ENCODE data around the gene PRKAG2. TPM values are rescaled to one million over a fixed set of nuclear protein-coding genes. Genes with fewer than 3 reads are reported as not detected.
A peak's percentile ranks its signal among the peaks of the same experiment; 100 is the strongest.

The PRKAG2 gene
- total and polyA plus RNA-seq, 10 donors = 15.8 to 50.9 (median 32.8) TPM

DNA sequence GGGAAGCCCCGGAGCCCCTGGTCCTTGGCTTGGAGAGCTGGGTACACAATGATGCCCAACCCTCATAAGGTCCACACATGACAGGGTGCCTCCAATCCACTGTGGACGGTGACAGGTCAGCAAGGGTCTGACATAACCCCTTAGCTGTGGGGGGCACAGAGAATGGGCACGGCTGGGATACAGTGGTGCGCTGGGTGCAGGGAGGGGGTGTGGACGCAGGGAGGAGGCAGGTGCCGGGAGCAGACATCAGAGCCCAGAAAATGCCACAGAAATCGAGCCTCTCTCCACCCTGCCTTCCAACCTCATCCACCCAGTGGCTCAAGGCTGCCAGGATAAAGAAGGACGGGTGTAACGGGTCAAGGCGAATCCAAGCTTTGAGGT lies 179.4 kb downstream of the PRKAG2 start:
- Histone ChIP-seq H3K9me3 (no peaks in the 10 kb centered on the region), H3K4me3 (no peak overlapping the region), H3K36me3 (peaks cover 0 to 12% (median 0%) of the 10 kb centered on the region in 6 donors), H3K4me1 (peaks cover 5 to 40% (median 19%) of the 10 kb centered on the region in 6 donors), H3K27me3 (replicated peaks in 1 of 7) (no peaks in the 10 kb centered on the region), H3K27ac (no peak overlapping the region)
- TF ChIP-seq POLR2AphosphoS5 (IDR thresholded peaks at IDR 0.05) (no peak), POLR2A (IDR thresholded peaks at IDR 0.05) (no peak)
- TF ChIP-seq, protein P1, sequence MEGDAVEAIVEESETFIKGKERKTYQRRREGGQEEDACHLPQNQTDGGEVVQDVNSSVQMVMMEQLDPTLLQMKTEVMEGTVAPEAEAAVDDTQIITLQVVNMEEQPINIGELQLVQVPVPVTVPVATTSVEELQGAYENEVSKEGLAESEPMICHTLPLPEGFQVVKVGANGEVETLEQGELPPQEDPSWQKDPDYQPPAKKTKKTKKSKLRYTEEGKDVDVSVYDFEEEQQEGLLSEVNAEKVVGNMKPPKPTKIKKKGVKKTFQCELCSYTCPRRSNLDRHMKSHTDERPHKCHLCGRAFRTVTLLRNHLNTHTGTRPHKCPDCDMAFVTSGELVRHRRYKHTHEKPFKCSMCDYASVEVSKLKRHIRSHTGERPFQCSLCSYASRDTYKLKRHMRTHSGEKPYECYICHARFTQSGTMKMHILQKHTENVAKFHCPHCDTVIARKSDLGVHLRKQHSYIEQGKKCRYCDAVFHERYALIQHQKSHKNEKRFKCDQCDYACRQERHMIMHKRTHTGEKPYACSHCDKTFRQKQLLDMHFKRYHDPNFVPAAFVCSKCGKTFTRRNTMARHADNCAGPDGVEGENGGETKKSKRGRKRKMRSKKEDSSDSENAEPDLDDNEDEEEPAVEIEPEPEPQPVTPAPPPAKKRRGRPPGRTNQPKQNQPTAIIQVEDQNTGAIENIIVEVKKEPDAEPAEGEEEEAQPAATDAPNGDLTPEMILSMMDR (IDR thresholded peaks at IDR 0.05 in 8 of 11, conservative IDR thresholded peaks at IDR 0.05 in 3 of 11) = no peak
- 89 to 93% (median 89%) methylated on average over 10 of the region's 10 CpGs for WGBS, 5 donors
- DNase-seq = no peak
- intact Hi-C loops (cut with DNase I; ENCODE audit: low total_unique reads) = no loop called here

DNA sequence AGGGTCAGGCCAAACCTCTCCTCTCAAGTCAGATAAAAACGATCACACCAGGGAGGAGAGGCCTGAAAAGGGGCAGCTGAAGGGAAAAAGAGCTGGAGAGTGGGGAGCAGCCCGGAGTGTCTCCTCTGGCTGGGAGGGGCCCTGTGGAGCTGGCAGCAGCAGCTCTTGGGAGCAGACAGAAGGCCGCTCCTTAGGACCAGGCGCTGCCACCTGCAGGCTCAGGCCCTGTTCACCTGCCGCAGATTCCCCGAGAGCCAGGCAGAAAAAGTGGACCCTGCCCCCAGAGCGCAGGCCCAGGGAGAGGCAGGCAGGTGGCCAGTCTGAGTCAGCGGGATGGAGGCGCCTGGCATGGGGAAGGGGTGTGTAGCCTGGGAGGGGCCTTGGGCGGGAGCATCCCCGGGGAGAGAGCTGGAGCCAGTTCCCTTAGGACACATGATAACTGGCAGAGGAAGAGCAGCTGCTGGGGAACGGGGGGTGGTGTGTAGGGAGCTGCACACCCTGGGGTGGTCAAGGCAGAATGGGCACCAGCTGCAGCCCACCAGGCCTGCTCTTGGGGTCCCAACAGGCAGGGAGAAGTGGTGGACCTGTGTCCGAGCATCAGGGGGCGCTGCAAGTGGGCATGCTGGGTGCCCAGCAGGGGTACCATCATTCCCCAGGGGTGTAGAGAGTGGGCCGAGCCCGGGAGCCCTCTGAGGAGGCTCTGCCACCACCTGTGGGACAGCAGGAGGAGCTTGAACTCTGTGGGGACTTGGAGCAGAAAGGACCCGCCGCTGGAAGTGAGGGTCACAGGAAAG lies 180.0 kb downstream of the PRKAG2 start:
- intact Hi-C loops (cut with DNase I; ENCODE audit: low total_unique reads) = no loop called here
- Histone ChIP-seq H3K9me3 (no peaks in the 10 kb centered on the region), H3K4me3 (no peak overlapping the region), H3K27ac (no peak overlapping the region), H3K36me3 (peaks cover 0 to 12% (median 0%) of the 10 kb centered on the region in 6 donors), H3K4me1 (peaks cover 5 to 40% (median 19%) of the 10 kb centered on the region in 6 donors), H3K27me3 (replicated peaks in 1 of 7) (no peaks in the 10 kb centered on the region)
- no peak for DNase-seq
- TF ChIP-seq, protein P1 (IDR thresholded peaks at IDR 0.05 in 8 of 11, conservative IDR thresholded peaks at IDR 0.05 in 3 of 11) = no peak
- TF ChIP-seq POLR2AphosphoS5 (IDR thresholded peaks at IDR 0.05) (no peak), POLR2A (IDR thresholded peaks at IDR 0.05) (no peak)
- WGBS, 5 donors = 89% methylated on average over 14 to 18 of the region's 18 CpGs

DNA sequence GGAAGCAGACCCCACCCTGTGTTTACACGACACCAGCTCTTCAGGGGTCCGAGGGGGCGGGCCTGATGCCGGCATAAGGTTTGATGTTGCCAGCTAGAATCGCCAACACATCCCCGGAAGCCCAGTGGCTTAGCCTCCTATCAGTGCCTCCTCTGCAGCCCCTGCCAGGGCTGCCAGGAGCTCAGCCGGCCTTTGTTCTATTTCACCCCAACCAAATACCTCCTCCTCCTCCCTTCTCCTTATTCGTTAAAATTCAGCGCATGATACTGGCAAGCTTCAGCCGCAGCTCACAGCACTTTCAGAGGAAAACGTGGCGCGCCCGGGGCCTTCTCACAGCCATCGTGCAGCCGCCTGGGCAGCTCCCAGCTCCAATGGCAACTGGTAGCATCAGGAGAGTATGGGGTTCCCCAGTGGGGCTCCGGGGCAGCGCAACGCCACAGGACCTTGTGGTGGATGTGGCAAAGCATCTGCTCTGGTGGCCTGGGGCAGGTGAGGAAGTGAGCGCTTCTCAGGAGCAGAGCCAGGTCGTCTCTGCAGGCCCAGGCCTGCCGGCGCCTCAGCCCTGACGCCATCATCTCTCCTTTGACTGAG lies 180.9 kb downstream of the PRKAG2 start:
- TF ChIP-seq POLR2A (IDR thresholded peaks at IDR 0.05) (no peak), POLR2AphosphoS5 (IDR thresholded peaks at IDR 0.05) (no peak)
- TF ChIP-seq, protein P1 (IDR thresholded peaks at IDR 0.05 in 8 of 11, conservative IDR thresholded peaks at IDR 0.05 in 3 of 11) = no peak
- Histone ChIP-seq H3K9me3 (no peaks in the 10 kb centered on the region), H3K27me3 (replicated peaks in 1 of 7) (no peaks in the 10 kb centered on the region), H3K4me3 (no peak overlapping the region), H3K4me1 (peaks cover 5 to 40% (median 19%) of the 10 kb centered on the region in 6 donors), H3K27ac (peak overlapping the region in 1 of 8 donors; percentile 11), H3K36me3 (peaks cover 0 to 12% (median 0%) of the 10 kb centered on the region in 6 donors)
- intact Hi-C loops (cut with DNase I; ENCODE audit: low total_unique reads) = no loop called here
- 87 to 89% (median 88%) methylated on average over 16 to 24 of the region's 24 CpGs for WGBS, 5 donors
- DNase-seq = no peak
